Activated T-cell treated with anti-CD3 and anti-CD28 coated beads for 4 hours (primary cell): ENCODE measurements around the gene UPF2.

ENCODE experiments used
- DNase-seq: peaks from one replicate; pipeline ENCODE4 v3.0.0-alpha.2; 2020

The UPF2 gene

GRCh38 chr10:11959966-11960365 is 82.6 kb downstream of the UPF2 start:
- no peak for DNase-seq

DNA sequence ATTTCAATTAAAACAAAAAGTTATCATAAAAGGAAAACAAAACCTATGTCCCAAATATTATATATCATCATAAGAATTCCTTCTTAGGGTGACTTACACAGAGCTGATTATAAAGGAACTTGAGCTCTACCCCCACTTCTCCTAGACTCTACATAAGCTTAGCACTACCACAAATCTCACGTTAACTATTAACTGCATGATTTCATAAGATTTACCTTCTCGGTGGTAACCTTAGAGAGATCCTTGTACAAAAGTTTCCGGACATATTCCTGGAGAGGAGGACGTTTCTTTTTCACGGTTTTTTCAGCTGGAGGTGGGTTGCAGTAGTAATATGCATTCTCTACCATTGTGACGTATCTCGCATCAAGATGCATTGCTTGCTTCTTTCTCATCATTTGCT is 83.7 kb downstream of the UPF2 start:
- no peak for DNase-seq

DNA sequence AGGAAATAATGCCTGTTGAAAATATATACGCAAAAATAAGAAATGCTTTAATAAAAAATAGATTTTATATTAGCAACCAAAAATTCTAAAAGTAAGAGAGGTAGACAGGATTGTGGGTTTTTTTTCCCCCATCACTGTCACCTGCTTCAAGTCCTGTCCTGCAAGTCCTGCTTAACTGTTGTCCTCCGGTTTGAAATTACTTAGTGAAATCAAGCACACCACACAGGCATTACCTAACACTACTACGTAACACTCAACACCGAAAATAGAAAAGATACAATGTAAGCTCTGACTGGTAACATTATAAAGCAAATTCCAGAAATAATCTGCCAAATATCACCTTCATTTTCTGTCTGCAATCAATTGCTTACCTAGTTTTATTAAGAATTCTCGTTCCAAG is 90.9 kb downstream of the UPF2 start:
- no peak for DNase-seq

GRCh38 chr10:11950325-11951018 is 92.1 kb downstream of the UPF2 start:
- DNase-seq = no peak

GRCh38 chr10:11949152-11949551 is 93.5 kb downstream of the UPF2 start:
- no peak for DNase-seq

DNA sequence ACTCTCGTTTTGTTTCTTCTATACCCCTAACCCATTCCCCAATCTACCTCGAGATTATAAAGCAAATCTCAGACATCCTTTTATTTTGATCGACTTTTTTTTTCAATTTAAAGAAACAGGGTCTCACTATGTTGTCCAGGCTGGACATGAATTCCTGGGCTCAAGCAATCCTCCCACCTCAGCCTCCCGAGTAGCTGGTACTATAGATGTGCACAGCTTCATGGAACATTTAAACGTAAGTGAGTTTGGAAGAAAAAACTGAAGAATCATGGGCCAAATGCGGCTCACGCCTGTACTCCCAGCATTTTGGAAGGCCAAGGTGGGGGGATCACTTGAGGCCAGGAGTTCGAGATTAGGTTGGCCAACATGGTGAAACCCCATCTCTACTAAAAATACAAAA is 96.0 kb downstream of the UPF2 start:
- no peak for DNase-seq

GRCh38 chr10:11936389-11937152 is 106.0 kb downstream of the UPF2 start:
- no peak for DNase-seq

- DNase-seq = no peak
These were observed 108.3 kb downstream of the UPF2 start for GRCh38 chr10:11934262-11934661.

- no peak for DNase-seq
These were observed 108.9 kb downstream of the UPF2 start for GRCh38 chr10:11933577-11934223.

- DNase-seq = no peak
These were observed 111.6 kb downstream of the UPF2 start for GRCh38 chr10:11931038-11931437.

GRCh38 chr10:11930312-11930978 is 112.2 kb downstream of the UPF2 start:
- no peak for DNase-seq

- no peak for DNase-seq
These were observed 114.9 kb downstream of the UPF2 start for GRCh38 chr10:11927746-11928145.

DNA sequence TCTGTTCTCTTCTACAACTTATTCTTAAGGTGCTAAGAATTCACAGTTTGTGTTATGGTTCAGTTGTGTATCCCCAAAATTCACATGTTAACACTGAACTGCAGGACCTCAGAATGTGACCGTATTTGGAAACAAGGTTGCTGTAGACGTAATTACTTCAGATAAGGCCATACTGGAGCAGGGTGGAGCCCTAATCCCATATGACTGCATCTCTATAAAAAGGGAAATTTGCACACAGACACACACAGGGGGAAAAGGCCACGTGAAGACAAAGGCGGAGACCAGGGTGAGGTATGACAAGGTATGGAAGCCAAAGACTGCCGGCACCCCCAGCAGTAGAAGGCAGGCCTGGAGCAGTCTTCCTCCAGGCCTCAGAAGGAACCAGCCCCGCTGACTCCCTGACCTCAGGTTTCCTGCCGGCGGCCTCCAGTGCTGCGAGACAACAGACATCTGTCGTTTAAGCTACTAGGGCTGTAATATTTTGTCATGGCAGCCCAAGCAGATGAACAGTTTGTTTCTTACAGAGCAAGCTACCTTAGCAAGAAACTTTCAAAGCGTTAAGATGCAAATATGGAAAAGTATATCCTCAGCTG is 120.7 kb downstream of the UPF2 start:
- DNase-seq = no peak

- no peak for DNase-seq
These were observed 123.3 kb downstream of the UPF2 start for GRCh38 chr10:11919271-11919670.

DNA sequence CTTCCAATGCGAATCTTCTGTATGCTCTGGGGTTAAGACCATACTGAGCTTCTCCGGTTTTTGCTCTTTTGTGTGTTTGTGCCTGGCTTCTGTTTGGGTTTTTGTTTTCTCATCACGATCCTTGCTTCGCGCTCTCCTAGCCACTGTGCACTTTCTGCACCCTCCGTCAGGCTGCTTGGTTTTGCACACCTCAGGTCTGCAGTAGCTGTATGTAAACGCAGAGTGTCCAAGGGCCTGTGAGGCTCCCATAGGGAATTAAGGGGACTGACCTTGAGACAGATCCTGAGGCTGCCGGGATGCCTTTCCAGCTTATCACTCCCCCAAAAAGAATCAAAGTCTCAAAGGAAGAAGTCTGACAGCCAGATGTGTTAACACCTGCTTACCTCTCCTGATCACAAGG is 124.2 kb downstream of the UPF2 start:
- no peak for DNase-seq

GRCh38 chr10:11913079-11913641 is 129.4 kb downstream of the UPF2 start:
- no peak for DNase-seq

- DNase-seq = no peak
These were observed 132.5 kb downstream of the UPF2 start for GRCh38 chr10:11910102-11910501.

DNA sequence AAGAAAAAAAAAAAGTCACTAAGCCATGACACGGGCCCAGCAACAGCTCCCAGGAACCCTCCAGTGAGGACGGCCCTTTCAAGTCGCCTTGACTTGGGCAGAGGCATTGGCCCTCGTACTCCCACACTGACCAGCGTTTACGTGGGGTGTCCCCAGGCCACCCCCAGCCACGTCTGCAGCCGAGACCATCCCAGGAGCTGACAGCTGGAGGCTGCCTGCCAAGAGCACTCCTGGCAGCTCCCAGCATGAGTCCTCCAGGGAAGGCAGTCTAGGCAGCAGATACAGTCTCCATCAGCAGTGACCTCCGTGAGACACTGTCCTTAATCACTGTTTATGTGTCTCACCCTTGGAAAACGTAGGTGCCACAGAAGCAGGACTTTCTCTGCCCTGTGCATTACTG is 133.0 kb downstream of the UPF2 start:
- DNase-seq = no peak

- no peak for DNase-seq
These were observed 133.6 kb downstream of the UPF2 start for GRCh38 chr10:11908991-11909390.

- no peak for DNase-seq
These were observed 134.1 kb downstream of the UPF2 start for GRCh38 chr10:11908536-11908935.

- DNase-seq = no peak
These were observed 134.7 kb downstream of the UPF2 start for GRCh38 chr10:11907914-11908313.

- DNase-seq = no peak
These were observed 135.9 kb downstream of the UPF2 start for GRCh38 chr10:11906714-11907113.

- no peak for DNase-seq
These were observed 140.0 kb downstream of the UPF2 start for GRCh38 chr10:11902646-11903045.
